Stimulated activated CD4-positive, alpha-beta T cell treated with anti-CD3 and anti-CD28 coated beads, Interleukin-15, amount 100 ng/mL, for 24 hours (primary cell): ENCODE results near the gene BHLHE23.

Source experiments
- DNase-seq: peaks from one replicate; pipeline ENCODE4 v3.0.0-alpha.2; 2020

Gene BHLHE23

GRCh38 chr20:62958388-62959100 lies 48.2 kb downstream of the BHLHE23 start:
- no peak for DNase-seq

GRCh38 chr20:62957136-62958117 lies 49.3 kb downstream of the BHLHE23 start:
- DNase-seq: no peak

GRCh38 chr20:62956387-62957135 lies 50.2 kb downstream of the BHLHE23 start:
- DNase-seq: no peak
